Mesothelial cell of epicardium (in vitro differentiated cells): Measurements from ENCODE around the gene KLF13. TPM values are rescaled to one million over a fixed set of nuclear protein-coding genes. Genes with fewer than 3 reads are reported as not detected.

Source experiments
- DNase-seq, 2 experiments: peaks; one replicate each; pipeline ENCODE4 v3.0.0; 2021; ENCODE audit warnings: low spot score in 2 of 2; ENCODE audit not compliant: unreplicated experiment in 2 of 2
- H3K27ac Mint-ChIP-seq: 2 replicates; pipeline ENCODE4 v1.8.0; 2021; ENCODE audit warnings: mixed read lengths
- H3K27me3 Mint-ChIP-seq: 2 replicates; pipeline ENCODE4 v1.8.0; 2021; ENCODE audit warnings: low read depth, mixed read lengths
- H3K36me3 Mint-ChIP-seq: 2 replicates; pipeline ENCODE4 v1.8.0; 2021; ENCODE audit warnings: mixed read lengths
- H3K4me1 Mint-ChIP-seq: 2 replicates; pipeline ENCODE4 v1.8.0; 2021; ENCODE audit warnings: mixed read lengths
- H3K4me3 Mint-ChIP-seq: 2 replicates; pipeline ENCODE4 v1.8.0; 2021; ENCODE audit warnings: mild to moderate bottlenecking, moderate library complexity, mixed read lengths
- H3K9me3 Mint-ChIP-seq: 2 replicates; pipeline ENCODE4 v1.8.0; 2021; ENCODE audit warnings: mixed read lengths
- total RNA-seq: library from RNA; stranded (reverse); gene quantifications from 3 replicates; pipeline ENCODE4 v1.2.1, GENCODE V29; 2021
- TF ChIP-seq, protein P1 (sequence below): fragments of 200-600 bp; sonication (generic); IDR thresholded peaks from one replicate; pipeline ENCODE4 v1.5.0; 2021; ENCODE audit warnings: antibody characterized with exemption; ENCODE audit not compliant: unreplicated experiment

The KLF13 gene
- total RNA-seq, 1 donor from 2014 or later: 28.1 TPM

DNA sequence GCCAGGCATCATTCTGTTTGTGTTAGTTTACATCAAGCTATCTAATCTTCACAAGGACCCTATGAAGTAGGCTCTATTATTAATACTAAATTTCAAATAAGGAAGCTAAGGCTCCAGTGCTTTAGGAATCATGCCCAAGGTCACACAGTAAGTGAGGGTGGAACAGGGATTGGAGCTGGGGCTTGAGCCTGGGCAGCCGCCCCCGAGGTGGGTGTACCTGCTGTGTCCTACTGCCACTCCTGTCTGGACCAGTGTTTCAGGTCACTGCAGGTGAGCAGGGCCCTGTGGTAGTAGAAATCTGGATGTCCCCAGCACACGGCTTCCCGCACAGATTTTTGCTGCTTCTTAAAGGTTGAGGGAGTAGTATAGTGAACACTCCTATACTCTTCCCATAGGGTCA, 6.5 kb downstream of the KLF13 start:
- Mint-ChIP-seq H3K27ac (no peak overlapping the region), H3K27me3 (no peaks in the 10 kb centered on the region), H3K9me3 (no peaks in the 10 kb centered on the region), H3K36me3 (no peaks in the 10 kb centered on the region), H3K4me1 (peaks cover 15% of the 10 kb centered on the region), H3K4me3 (no peak overlapping the region)
- no peak for DNase-seq
- TF ChIP-seq, protein P1, sequence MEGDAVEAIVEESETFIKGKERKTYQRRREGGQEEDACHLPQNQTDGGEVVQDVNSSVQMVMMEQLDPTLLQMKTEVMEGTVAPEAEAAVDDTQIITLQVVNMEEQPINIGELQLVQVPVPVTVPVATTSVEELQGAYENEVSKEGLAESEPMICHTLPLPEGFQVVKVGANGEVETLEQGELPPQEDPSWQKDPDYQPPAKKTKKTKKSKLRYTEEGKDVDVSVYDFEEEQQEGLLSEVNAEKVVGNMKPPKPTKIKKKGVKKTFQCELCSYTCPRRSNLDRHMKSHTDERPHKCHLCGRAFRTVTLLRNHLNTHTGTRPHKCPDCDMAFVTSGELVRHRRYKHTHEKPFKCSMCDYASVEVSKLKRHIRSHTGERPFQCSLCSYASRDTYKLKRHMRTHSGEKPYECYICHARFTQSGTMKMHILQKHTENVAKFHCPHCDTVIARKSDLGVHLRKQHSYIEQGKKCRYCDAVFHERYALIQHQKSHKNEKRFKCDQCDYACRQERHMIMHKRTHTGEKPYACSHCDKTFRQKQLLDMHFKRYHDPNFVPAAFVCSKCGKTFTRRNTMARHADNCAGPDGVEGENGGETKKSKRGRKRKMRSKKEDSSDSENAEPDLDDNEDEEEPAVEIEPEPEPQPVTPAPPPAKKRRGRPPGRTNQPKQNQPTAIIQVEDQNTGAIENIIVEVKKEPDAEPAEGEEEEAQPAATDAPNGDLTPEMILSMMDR: no peak

DNA sequence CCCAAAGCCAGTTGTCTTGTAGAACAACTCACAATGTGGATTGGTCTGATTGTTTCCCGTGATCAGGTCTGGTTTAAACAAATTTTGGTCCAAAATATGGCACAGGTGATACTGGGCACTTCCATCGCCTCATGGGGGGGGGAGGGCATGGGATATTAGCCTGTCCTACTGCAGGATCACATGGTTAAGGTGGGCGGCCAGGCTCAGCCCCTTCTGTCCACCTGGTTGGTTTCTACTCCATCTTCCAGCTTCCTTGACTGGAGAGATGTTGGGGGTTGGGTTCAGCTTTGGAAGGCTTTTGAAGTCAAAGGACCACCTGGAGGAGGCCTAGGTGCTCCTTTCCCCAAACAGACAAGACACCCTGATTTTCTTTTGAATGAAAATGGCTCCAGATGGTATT, 7.2 kb downstream of the KLF13 start:
- H3K27me3 Mint-ChIP-seq: no peaks in the 10 kb centered on the region
- no peaks in the 10 kb centered on the region for H3K36me3 Mint-ChIP-seq
- no peak overlapping the region for H3K4me3 Mint-ChIP-seq
- TF ChIP-seq, protein P1: no peak
- no peaks in the 10 kb centered on the region for H3K9me3 Mint-ChIP-seq
- no peak for DNase-seq
- H3K4me1 Mint-ChIP-seq: peaks cover 16% of the 10 kb centered on the region
- no peak overlapping the region for H3K27ac Mint-ChIP-seq

DNA sequence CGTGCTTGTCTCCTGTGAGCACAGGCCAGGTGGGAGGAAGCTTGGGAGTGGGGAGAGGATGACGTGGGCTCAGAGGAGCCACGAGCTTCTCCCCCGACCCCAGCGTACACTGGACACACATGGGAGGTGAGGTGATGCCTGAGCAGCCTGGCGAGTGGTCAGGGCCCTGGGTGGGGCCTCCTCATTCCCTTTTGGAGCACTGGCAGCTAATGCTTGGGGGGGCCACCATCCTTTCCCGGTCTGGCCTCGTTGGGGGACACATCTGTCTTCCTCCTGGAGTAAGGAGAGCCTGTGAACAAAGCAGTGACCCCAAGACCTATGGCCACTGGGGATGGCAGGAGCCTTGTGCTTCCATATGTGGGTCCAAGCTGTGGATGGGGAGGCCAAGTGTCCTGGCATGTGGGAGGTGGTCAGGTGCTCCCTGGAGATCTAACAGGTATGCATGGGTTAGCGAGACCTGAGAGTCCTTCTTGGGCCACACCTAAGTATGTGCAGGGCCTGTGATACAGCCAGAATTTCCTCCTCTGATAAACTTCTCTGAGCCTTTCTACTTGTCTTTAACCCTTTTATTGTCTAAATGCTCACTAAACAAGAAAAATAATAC, 9.5 kb downstream of the KLF13 start:
- H3K9me3 Mint-ChIP-seq: no peaks in the 10 kb centered on the region
- no peak overlapping the region for H3K27ac Mint-ChIP-seq
- no peak for DNase-seq
- H3K4me1 Mint-ChIP-seq: peaks cover 12% of the 10 kb centered on the region
- TF ChIP-seq, protein P1: no peak
- H3K4me3 Mint-ChIP-seq: no peak overlapping the region
- no peaks in the 10 kb centered on the region for H3K27me3 Mint-ChIP-seq
- H3K36me3 Mint-ChIP-seq: no peaks in the 10 kb centered on the region

DNA sequence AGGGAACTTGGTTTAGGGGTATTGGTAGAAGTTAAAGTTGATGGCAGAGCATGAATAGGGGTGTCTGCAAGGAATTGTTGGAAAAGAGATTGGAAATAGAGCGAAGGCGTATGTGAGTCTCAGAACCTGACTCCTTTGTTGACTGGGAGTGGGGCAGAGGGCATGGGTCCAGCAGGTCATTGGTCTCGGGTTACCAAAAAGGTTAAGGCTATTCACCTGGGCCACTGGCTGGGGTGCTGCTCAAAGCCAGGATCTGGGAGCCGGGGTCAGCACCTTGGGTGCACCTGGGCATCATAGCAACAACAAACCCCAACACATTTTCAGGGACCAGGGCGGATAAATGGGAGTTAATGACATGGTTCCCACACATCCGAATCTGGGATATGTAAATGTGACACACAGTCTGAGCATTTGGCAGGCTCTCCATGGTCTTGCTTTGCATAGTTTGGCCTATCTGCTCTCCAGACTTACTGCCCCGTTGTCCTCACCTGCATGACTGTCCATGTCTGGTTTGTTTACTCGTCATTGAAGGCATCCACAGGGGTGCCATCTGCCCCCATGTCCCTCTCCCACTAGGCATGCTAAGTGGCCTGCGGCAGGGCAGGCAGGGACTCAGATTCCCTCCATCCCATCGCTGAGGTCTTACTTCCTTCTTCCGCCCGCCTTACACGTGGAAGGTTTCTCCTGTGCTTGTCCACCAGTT, 10.1 kb downstream of the KLF13 start:
- TF ChIP-seq, protein P1: no peak
- Mint-ChIP-seq H3K4me3 (no peak overlapping the region), H3K27ac (no peak overlapping the region), H3K9me3 (no peaks in the 10 kb centered on the region), H3K27me3 (no peaks in the 10 kb centered on the region), H3K4me1 (peaks cover 12% of the 10 kb centered on the region), H3K36me3 (no peaks in the 10 kb centered on the region)
- DNase-seq: no peak

DNA sequence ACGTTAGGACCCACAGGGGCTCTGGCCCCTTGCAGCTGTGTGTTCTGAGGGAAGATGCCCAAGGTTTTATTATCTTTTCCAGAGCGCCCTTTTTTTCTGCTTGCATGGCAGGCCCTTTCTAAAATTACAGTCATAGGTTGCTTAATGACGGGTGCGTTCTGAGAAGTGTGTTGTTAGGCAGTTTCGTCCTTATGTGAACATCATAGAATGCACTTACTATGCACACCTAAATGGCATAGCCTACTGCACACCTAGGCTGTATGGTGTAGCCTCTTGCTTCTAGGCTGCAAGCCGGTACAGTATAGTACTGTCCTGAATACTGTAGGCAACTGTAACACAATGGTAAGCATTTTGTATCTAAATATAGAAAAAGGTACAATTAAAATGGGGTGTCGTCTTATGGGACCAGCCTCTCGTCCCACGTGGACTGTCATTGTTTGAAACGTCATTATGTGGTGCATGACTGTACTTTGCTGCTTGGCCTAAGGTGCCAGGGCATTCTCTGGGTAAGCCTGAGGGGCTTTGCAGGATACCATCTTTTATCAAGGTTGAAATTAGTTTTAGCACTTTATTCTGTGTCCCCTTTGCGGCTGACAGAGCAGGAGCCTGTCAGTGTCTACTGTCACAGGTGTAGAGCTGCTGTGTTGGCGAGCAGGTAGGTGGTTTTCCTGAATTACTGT, 10.9 kb downstream of the KLF13 start:
- H3K36me3 Mint-ChIP-seq: no peaks in the 10 kb centered on the region
- H3K4me1 Mint-ChIP-seq: peaks cover 12% of the 10 kb centered on the region
- no peaks in the 10 kb centered on the region for H3K9me3 Mint-ChIP-seq
- H3K27me3 Mint-ChIP-seq: no peaks in the 10 kb centered on the region
- TF ChIP-seq, protein P1: no peak
- H3K4me3 Mint-ChIP-seq: no peak overlapping the region
- H3K27ac Mint-ChIP-seq: no peak overlapping the region
- no peak for DNase-seq
